GM23338 (cell line): Measurements from ENCODE around the gene ATG9B. TPM values are rescaled to one million over a fixed set of nuclear protein-coding genes. Genes with fewer than 3 reads are reported as not detected.

Experiments used
- ATAC-seq: fragments of 200-7000 bp; cut with Tn5 transposase; 3 replicates; pipeline ENCODE4 v1.9.1; 2020
- DNase-seq: peaks from one replicate; pipeline ENCODE4 v3.0.0-alpha.2; 2015; ENCODE audit warnings: low spot score
- H2AFZ ChIP-seq: fragments of 200-600 bp; sonication (generic); 2 replicates; pipeline ENCODE4 v1.8.0; 2016; ENCODE audit warnings: antibody characterized with exemption, mild to moderate bottlenecking, moderate library complexity
- H3F3A ChIP-seq: fragments of 200-600 bp; sonication (generic); replicated peaks from 2 replicates; pipeline ENCODE4 v1.8.0; 2017; ENCODE audit warnings: antibody characterized with exemption, mixed run types, low read depth
- H3K27ac ChIP-seq: fragments of 200-600 bp; sonication (generic); 2 replicates; pipeline ENCODE4 v1.6.1; 2016; ENCODE audit warnings: low read depth
- H3K27me3 ChIP-seq: fragments of 200-600 bp; sonication (generic); 2 replicates; pipeline ENCODE4 v1.8.0; 2016; ENCODE audit warnings: mild to moderate bottlenecking, mixed run types, moderate library complexity; ENCODE audit not compliant: insufficient read depth
- H3K36me3 ChIP-seq: fragments of 200-600 bp; sonication (generic); 2 replicates; pipeline ENCODE4 v1.8.0; 2016; ENCODE audit warnings: mild to moderate bottlenecking; ENCODE audit not compliant: insufficient read depth
- H3K4me1 ChIP-seq: fragments of 200-600 bp; sonication (generic); 2 replicates; pipeline ENCODE4 v1.8.0; 2016; ENCODE audit warnings: mild to moderate bottlenecking, moderate library complexity; ENCODE audit not compliant: insufficient read depth
- H3K4me2 ChIP-seq: fragments of 200-600 bp; sonication (generic); 2 replicates; pipeline ENCODE4 v1.7.1; 2017; ENCODE audit warnings: mixed run types
- H3K4me3 ChIP-seq: fragments of 200-600 bp; sonication (generic); 2 replicates; pipeline ENCODE4 v1.6.1; 2016; ENCODE audit warnings: mixed run types
- H3K79me2 ChIP-seq: fragments of 200-600 bp; sonication (generic); replicated peaks from 2 replicates; pipeline ENCODE4 v1.8.0; 2017; ENCODE audit warnings: mild to moderate bottlenecking; ENCODE audit not compliant: insufficient read depth
- H3K9me2 ChIP-seq: fragments of 200-600 bp; sonication (generic); 2 replicates; pipeline ENCODE4 v1.8.0; 2017; ENCODE audit not compliant: insufficient read depth
- H4K20me1 ChIP-seq: fragments of 200-600 bp; sonication (generic); replicated peaks from 2 replicates; pipeline ENCODE4 v1.8.0; 2017; ENCODE audit warnings: mild to moderate bottlenecking; ENCODE audit not compliant: insufficient read depth
- H3K27ac Mint-ChIP-seq: 2 replicates; pipeline ENCODE4 v1.8.0; 2020; ENCODE audit warnings: inconsistent platforms, mild to moderate bottlenecking, moderate library complexity, mixed read lengths
- H3K27me3 Mint-ChIP-seq: 3 replicates; pipeline ENCODE4 v1.8.0; 2022; ENCODE audit warnings: low read depth, mild to moderate bottlenecking, moderate library complexity, mixed read lengths, inconsistent platforms; ENCODE audit not compliant: insufficient read depth, poor library complexity
- H3K36me3 Mint-ChIP-seq: 3 replicates; pipeline ENCODE4 v1.8.0; 2021; ENCODE audit warnings: low read depth, mild to moderate bottlenecking, inconsistent platforms, moderate library complexity, mixed read lengths
- H3K4me1 Mint-ChIP-seq: 3 replicates; pipeline ENCODE4 v1.8.0; 2020; ENCODE audit warnings: mild to moderate bottlenecking, inconsistent platforms, mixed read lengths
- H3K4me3 Mint-ChIP-seq: 3 replicates; pipeline ENCODE4 v1.8.0; 2021; ENCODE audit warnings: moderate library complexity, mild to moderate bottlenecking, inconsistent platforms, mixed read lengths
- H3K9me3 Mint-ChIP-seq: 3 replicates; pipeline ENCODE4 v1.8.0; 2020; ENCODE audit warnings: moderate library complexity, mild to moderate bottlenecking, inconsistent platforms, mixed read lengths
- CREB1 ChIP-seq: fragments of 250-450 bp; sonication (Bioruptor Pico); IDR thresholded peaks from 2 replicates; pipeline ENCODE4 v1.5.0; 2020; ENCODE audit warnings: low read depth, mild to moderate bottlenecking, moderate library complexity
- CTCF ChIP-seq, 2 experiments: fragments of 200-600 bp in 1 of 2; sonication (generic) in 1 of 2; conservative IDR thresholded peaks; 2 replicates each; pipeline versions ENCODE4 v1.5.1 to v1.6.1; 2016 to 2017; ENCODE audit warnings: antibody characterized with exemption in 2 of 2, low read depth in 2 of 2, mild to moderate bottlenecking in 2 of 2, moderate library complexity in 1 of 2
- EZH2 ChIP-seq: fragments of 200-600 bp; sonication (generic); IDR thresholded peaks from one replicate; pipeline ENCODE4 v1.8.0; 2017; ENCODE audit warnings: antibody characterized with exemption, mild to moderate bottlenecking, low read depth; ENCODE audit not compliant: unreplicated experiment
- EZH2phosphoT487 ChIP-seq: fragments of 200-600 bp; sonication (generic); IDR thresholded peaks from one replicate; pipeline ENCODE4 v1.8.1; 2018; ENCODE audit warnings: antibody characterized with exemption; ENCODE audit not compliant: unreplicated experiment
- JUNB ChIP-seq: IDR thresholded peaks from one replicate; pipeline ENCODE4 v1.6.1; 2016; ENCODE audit warnings: antibody characterized with exemption; ENCODE audit not compliant: unreplicated experiment
- NANOG ChIP-seq: IDR thresholded peaks from 2 replicates; pipeline ENCODE4 v1.6.1; 2016; ENCODE audit warnings: antibody characterized with exemption, borderline replicate concordance
- POLR2AphosphoS5 ChIP-seq: IDR thresholded peaks from 2 replicates; pipeline ENCODE4 v1.6.1; 2016; ENCODE audit warnings: antibody characterized with exemption, low read depth
- REST ChIP-seq: IDR thresholded peaks from one replicate; pipeline ENCODE4 v1.6.1; 2018; ENCODE audit warnings: antibody characterized with exemption; ENCODE audit not compliant: unreplicated experiment
- STAT1 ChIP-seq: IDR thresholded peaks from one replicate; pipeline ENCODE4 v1.6.1; 2016; ENCODE audit warnings: antibody characterized with exemption; ENCODE audit not compliant: unreplicated experiment
- ZNF114 ChIP-seq: fragments of 250-450 bp; sonication (Bioruptor Pico); IDR thresholded peaks from 2 replicates; pipeline ENCODE4 v1.5.0; 2020; ENCODE audit warnings: mild to moderate bottlenecking, moderate library complexity
- ZNF331 ChIP-seq: fragments of 250-450 bp; sonication (Bioruptor Pico); IDR thresholded peaks from 2 replicates; pipeline ENCODE4 v1.5.0; 2020; ENCODE audit warnings: low read depth, mild to moderate bottlenecking, moderate library complexity
- ZNF462 ChIP-seq: fragments of 250-450 bp; sonication (Bioruptor Pico); IDR thresholded peaks from 2 replicates; pipeline ENCODE4 v1.5.0; 2020; ENCODE audit warnings: mild to moderate bottlenecking, moderate library complexity
- polyA plus RNA-seq: library from polyadenylated mRNA; unstranded; fragments of >200 nt; fragmentation: Nextera tagmentation; extraction: Ambion mirVana; gene quantifications from 2 replicates; pipeline ENCODE4 v1.2.1, GENCODE V29; 2016
- total RNA-seq: library from RNA; depleted of rRNA; stranded (reverse); fragments of >200 nt; shearing (Covaris generic); gene quantifications from 2 replicates; pipeline ENCODE4 v1.2.3, GENCODE V29; 2014
- TF ChIP-seq, protein P1 (sequence below): IDR thresholded peaks from 2 replicates; pipeline ENCODE4 v1.6.1; 2016; ENCODE audit warnings: antibody characterized with exemption

The ATG9B gene
- total and polyA plus RNA-seq, 2 experiments from 2014 or later, result 1.2 to 3.4 TPM

- DNase-seq (peak; percentile 49), ATAC-seq (no peak)
- Histone ChIP-seq H3K36me3 (no peaks in the 10 kb centered on the region), H2AFZ (no peak within 1 kb of the TSS), H3K27ac (no peak within 1 kb of the TSS), H3K4me3 (no peak within 1 kb of the TSS), H3K4me1 (peaks cover 12% of the 10 kb centered on the region), H3K4me2 (no peak within 1 kb of the TSS), H3F3A (no peaks in the 10 kb centered on the region), H4K20me1 (no peaks in the 10 kb centered on the region), H3K79me2 (no peaks in the 10 kb centered on the region), H3K27me3 (no peaks in the 10 kb centered on the region), H3K9me2 (no peaks in the 10 kb centered on the region)
- H3K27ac Mint-ChIP-seq, result no peak within 1 kb of the TSS
- peaks cover 20% of the 10 kb centered on the region for H3K27me3 Mint-ChIP-seq
- peaks cover 15% of the 10 kb centered on the region for H3K4me1 Mint-ChIP-seq
- H3K9me3 Mint-ChIP-seq, result peaks cover 26% of the 10 kb centered on the region
- H3K36me3 Mint-ChIP-seq, result peaks cover 26% of the 10 kb centered on the region
- H3K4me3 Mint-ChIP-seq, result no peak within 1 kb of the TSS; the same call in 2 of the 3 replicates
- no peak for TF ChIP-seq STAT1
- TF ChIP-seq JUNB, result no peak
- no peak for TF ChIP-seq NANOG
- TF ChIP-seq POLR2AphosphoS5, result no peak
- no peak for TF ChIP-seq ZNF462
- TF ChIP-seq CTCF (conservative IDR thresholded peaks at IDR 0.05; ENCODE audit: low read depth in 2 of 2), result no peak
- no peak for TF ChIP-seq ZNF114 (CRISPR knock-in tag)
- TF ChIP-seq, protein P1, sequence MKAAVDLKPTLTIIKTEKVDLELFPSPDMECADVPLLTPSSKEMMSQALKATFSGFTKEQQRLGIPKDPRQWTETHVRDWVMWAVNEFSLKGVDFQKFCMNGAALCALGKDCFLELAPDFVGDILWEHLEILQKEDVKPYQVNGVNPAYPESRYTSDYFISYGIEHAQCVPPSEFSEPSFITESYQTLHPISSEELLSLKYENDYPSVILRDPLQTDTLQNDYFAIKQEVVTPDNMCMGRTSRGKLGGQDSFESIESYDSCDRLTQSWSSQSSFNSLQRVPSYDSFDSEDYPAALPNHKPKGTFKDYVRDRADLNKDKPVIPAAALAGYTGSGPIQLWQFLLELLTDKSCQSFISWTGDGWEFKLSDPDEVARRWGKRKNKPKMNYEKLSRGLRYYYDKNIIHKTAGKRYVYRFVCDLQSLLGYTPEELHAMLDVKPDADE, result no peak
- no peak for TF ChIP-seq CREB1 (CRISPR knock-in tag)
- TF ChIP-seq ZNF331 (CRISPR knock-in tag), result no peak
- no peak for TF ChIP-seq EZH2
- TF ChIP-seq REST, result no peak
- TF ChIP-seq EZH2phosphoT487, result no peak
Observed at GRCh38 chr7:150990416-150991186, 33.7 kb downstream of the ATG9B start, which contains the start of gene NOS3. Gene NOS3, plus strand, starts transcription at chr7:150991017. Its CDS starts 2,787 bp downstream, at chr7:150993804.
